GM21360 (cell line): Measurements from ENCODE around the gene SLC35F4.

Source experiments
- ATAC-seq: cut with Tn5 transposase; IDR thresholded peaks from one replicate; pipeline ENCODE4 v1.9.1; 2021; ENCODE audit warnings: mild to moderate bottlenecking, moderate library complexity; ENCODE audit not compliant: unreplicated experiment

SLC35F4 gene

GRCh38 chr14:57848786-57849185 is 17.1 kb downstream of the SLC35F4 start:
- no peak for ATAC-seq

GRCh38 chr14:57848353-57848752 is 17.5 kb downstream of the SLC35F4 start:
- no peak for ATAC-seq

- no peak for ATAC-seq
Observed at GRCh38 chr14:57847706-57848105, 18.2 kb downstream of the SLC35F4 start.

GRCh38 chr14:57847096-57847495 is 18.8 kb downstream of the SLC35F4 start:
- ATAC-seq = no peak

GRCh38 chr14:57846596-57846995 is 19.3 kb downstream of the SLC35F4 start:
- ATAC-seq = no peak

GRCh38 chr14:57845802-57846531 is 19.9 kb downstream of the SLC35F4 start:
- no peak for ATAC-seq

- ATAC-seq = no peak
Observed at GRCh38 chr14:57845316-57845715, 20.6 kb downstream of the SLC35F4 start.

- no peak for ATAC-seq
Observed at GRCh38 chr14:57837267-57837666, 28.6 kb downstream of the SLC35F4 start.

- no peak for ATAC-seq
Observed at GRCh38 chr14:57835766-57836165, 30.1 kb downstream of the SLC35F4 start.

- no peak for ATAC-seq
Observed at GRCh38 chr14:57834961-57835360, 30.9 kb downstream of the SLC35F4 start.

GRCh38 chr14:57834001-57834598 is 31.8 kb downstream of the SLC35F4 start:
- no peak for ATAC-seq

- no peak for ATAC-seq
Observed at GRCh38 chr14:57833323-57833722, 32.6 kb downstream of the SLC35F4 start.

GRCh38 chr14:57831981-57832380 is 33.9 kb downstream of the SLC35F4 start:
- ATAC-seq = no peak

GRCh38 chr14:57828713-57829112 is 37.2 kb downstream of the SLC35F4 start:
- ATAC-seq = no peak

GRCh38 chr14:57823015-57823660 is 42.8 kb downstream of the SLC35F4 start:
- ATAC-seq = no peak

GRCh38 chr14:57822081-57822480 is 43.8 kb downstream of the SLC35F4 start:
- ATAC-seq = no peak

GRCh38 chr14:57820581-57820980 is 45.3 kb downstream of the SLC35F4 start:
- ATAC-seq = no peak

- ATAC-seq = no peak
Observed at GRCh38 chr14:57818511-57818910, 47.4 kb downstream of the SLC35F4 start.

- ATAC-seq = no peak
Observed at GRCh38 chr14:57816568-57817284, 49.2 kb downstream of the SLC35F4 start.

GRCh38 chr14:57814726-57815125 is 51.2 kb downstream of the SLC35F4 start:
- no peak for ATAC-seq

- ATAC-seq = no peak
Observed at GRCh38 chr14:57812741-57813140, 53.2 kb downstream of the SLC35F4 start.
